Loucy (cell line): Measurements from ENCODE around the gene F5.

Experiments
- CTCF ChIP-seq: fragments of 200-600 bp; sonication (generic); conservative IDR thresholded peaks from 2 replicates; pipeline ENCODE4 v1.5.1; 2014; ENCODE audit warnings: mild to moderate bottlenecking, antibody characterized with exemption, low read length
- EZH2phosphoT487 ChIP-seq: fragments of 200-600 bp; IDR thresholded peaks from 2 replicates; pipeline ENCODE4 v1.6.1; 2018; ENCODE audit warnings: antibody characterized with exemption, mild to moderate bottlenecking, moderate library complexity, borderline replicate concordance

GRCh38 chr1:169630006-169630405, 43.7 kb upstream of the F5 start, which contains the start of gene SELP:
- TF ChIP-seq CTCF (no peak), EZH2phosphoT487 (no peak)
